Measurements from ENCODE around the gene OTUD3. TPM values are rescaled to one million over a fixed set of nuclear protein-coding genes. Genes with fewer than 3 reads are reported as not detected.

Gene OTUD3
- total and polyA plus RNA-seq, 2 of the 13 experiments (the other 11 are each of a cell fraction or from before 2014, with no cell fraction given), result 5.2 to 7.5 TPM

GRCh38 chr1:19936061-19936750 lies 54.0 kb downstream of the OTUD3 start (continued):
- TF ChIP-seq NR2F6 (IDR thresholded peaks at IDR 0.05) (peak; percentile 19; the same call in 1 of the 2 replicates), NR2F6 (CRISPR knock-in tag; IDR thresholded peaks at IDR 0.05) (peak; percentile 39), ZNF343 (CRISPR knock-in tag; IDR thresholded peaks at IDR 0.05) (no peak), ZBTB42 (CRISPR knock-in tag; IDR thresholded peaks at IDR 0.05) (no peak), ZNF788 (CRISPR knock-in tag; IDR thresholded peaks at IDR 0.05; ENCODE audit: borderline replicate concordance) (no peak), GABPA (IDR thresholded peaks at IDR 0.05; ENCODE audit: low read depth, low read length) (no peak), GABPA (CRISPR knock-in tag; IDR thresholded peaks at IDR 0.05; ENCODE audit: low read depth) (peak; percentile 49; the same call in 1 of the 2 replicates), RARA (CRISPR knock-in tag; IDR thresholded peaks at IDR 0.05) (peak; percentile 53; the same call in 1 of the 2 replicates), RXRB (CRISPR knock-in tag; IDR thresholded peaks at IDR 0.05; ENCODE audit: borderline replicate concordance) (peak; percentile 36; the same call in 1 of the 2 replicates), HDAC1 (CRISPR knock-in tag; IDR thresholded peaks at IDR 0.05) (no peak), MED1 (CRISPR knock-in tag; IDR thresholded peaks at IDR 0.05) (peak; percentile 69), ZNF329 (CRISPR knock-in tag; IDR thresholded peaks at IDR 0.05; ENCODE audit: low read depth) (peak; percentile 92)

GRCh38 chr1:19938472-19938871 lies 56.3 kb downstream of the OTUD3 start:
- no peak for DNase-seq (ENCODE audit: low spot score)
- no peak for TF ChIP-seq ZNF709 (CRISPR knock-in tag; IDR thresholded peaks at IDR 0.05)
- peak; percentile 72 for TF ChIP-seq ZNF143 (CRISPR knock-in tag; IDR thresholded peaks at IDR 0.05)
- no peak for TF ChIP-seq ZSCAN31 (CRISPR knock-in tag; IDR thresholded peaks at IDR 0.05; ENCODE audit: low read depth)
- no peak for TF ChIP-seq SP1 (IDR thresholded peaks at IDR 0.05)
- TF ChIP-seq SP1 (CRISPR knock-in tag; IDR thresholded peaks at IDR 0.05), result no peak
- TF ChIP-seq PAWR (CRISPR knock-in tag; IDR thresholded peaks at IDR 0.05; ENCODE audit: borderline replicate concordance), result no peak
- TF ChIP-seq THAP11 (CRISPR knock-in tag; IDR thresholded peaks at IDR 0.05), result peak; percentile 72; the same call in 1 of the 2 replicates
- Histone ChIP-seq H4K20me1 (ENCODE audit: insufficient read depth, low read length) (no peaks in the 10 kb centered on the region), H3K4me1 (ENCODE audit: insufficient read depth, low read length) (peaks cover 40% of the 10 kb centered on the region), H3K4me3 (replicated peaks in 1 of 3; ENCODE audit: insufficient read depth in 1 of 3, low read depth in 2 of 3, low read length in 3 of 3) (no peak overlapping the region), H3K27ac (ENCODE audit: extremely low read length, insufficient read depth, low read length) (no peak overlapping the region), H3K9me3 (ENCODE audit: low read length) (no peaks in the 10 kb centered on the region), H3K79me2 (ENCODE audit: insufficient read depth, low read length) (no peaks in the 10 kb centered on the region), H3K9ac (ENCODE audit: insufficient read depth, low read depth, low read length) (no peak overlapping the region), H2AFZ (ENCODE audit: low read length) (no peak overlapping the region), H3K4me2 (ENCODE audit: low read depth, low read length) (no peak overlapping the region), H3K27me3 (ENCODE audit: control insufficient read depth in 1 of 2, insufficient read depth in 2 of 2, low read length in 2 of 2) (no peaks in the 10 kb centered on the region), H3K36me3 (replicated peaks in 1 of 2; ENCODE audit: control insufficient read depth in 1 of 2, insufficient read depth in 2 of 2, low read length in 2 of 2) (no peaks in the 10 kb centered on the region)
- POLR2A ChIA-PET, result no interaction called here
- no peak for FAIRE-seq
- CTCF ChIA-PET (ENCODE audit: low intra/inter-chr PET ratio, low total read pairs), result no interaction called here
- in situ Hi-C loops (cut with HindIII; ENCODE audit: extremely low pct_ligation_motif_present, low pct_unique_long_range_greater_than_20kb) (no loop called here), intact Hi-C loops (cut with micrococcal nuclease; ENCODE audit: unreplicated experiment) (no loop called here)
- 85% methylated on average over 1 of the region's 1 CpG for WGBS (ENCODE audit: low lambda C conversion rate)
- no TSS peak for BruUV-seq (replicated peaks)
- no peak for ATAC-seq
